Measurements from ENCODE around the gene NECTIN2. TPM values are rescaled to one million over a fixed set of nuclear protein-coding genes. Genes with fewer than 3 reads are reported as not detected.
"Not testable (repeated sequence)": the region's sequence is repeated elsewhere in the genome, so short reads cannot be mapped to it uniquely, and the experiment has no call there.

Gene NECTIN2
- total RNA-seq, 2 experiments from 2014 or later: not detected

DNA sequence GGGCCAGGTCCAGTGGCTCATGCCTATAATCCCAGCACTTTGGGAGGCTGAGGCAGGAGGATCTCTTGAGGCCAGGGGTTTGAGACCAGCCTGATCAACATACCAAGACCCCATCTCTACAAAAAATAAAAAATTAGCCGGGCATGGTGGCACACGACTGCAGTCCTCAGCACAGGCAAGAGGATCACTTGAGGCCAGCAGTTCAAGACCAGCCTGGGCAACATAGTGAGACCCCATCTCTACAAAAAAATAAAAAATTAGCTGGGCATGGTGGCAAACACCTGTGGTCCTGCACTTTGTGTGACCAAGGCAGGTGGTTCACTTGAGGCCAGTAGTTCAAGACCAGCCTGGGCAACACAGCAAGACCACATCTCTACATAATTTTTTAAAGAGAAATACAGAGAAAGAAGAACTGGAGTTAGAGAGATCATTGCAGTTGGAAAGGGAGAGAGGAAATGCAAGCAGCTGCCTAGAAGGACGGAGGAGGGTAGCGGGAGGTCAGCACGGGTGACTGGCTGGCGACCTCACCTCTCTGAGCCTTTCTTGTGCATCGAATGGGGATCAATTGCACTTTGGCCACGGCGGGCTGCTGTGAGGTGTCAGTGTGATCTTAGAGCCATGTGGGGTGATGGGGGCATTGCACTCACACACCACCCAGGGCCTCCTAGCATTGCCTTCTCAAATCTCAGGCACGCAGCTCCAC lies 23.3 kb upstream of the NECTIN2 start:
- Histone ChIP-seq H3K9me2 (ENCODE audit: insufficient read depth, low read length) (no peaks in the 10 kb centered on the region), H2AFZ (ENCODE audit: low read length) (no peak overlapping the region), H3K4me2 (ENCODE audit: low read length) (no peak overlapping the region), H3K79me2 (ENCODE audit: insufficient read depth, low read depth, low read length) (no peaks in the 10 kb centered on the region), H3K36me3 (ENCODE audit: insufficient read depth, low read length) (no peaks in the 10 kb centered on the region), H3K27ac (ENCODE audit: low read depth, low read length, poor library complexity, severe bottlenecking) (no peak overlapping the region), H3K9me3 (ENCODE audit: low read length) (no peaks in the 10 kb centered on the region), H3K4me3 (ENCODE audit: low read depth, low read length, poor library complexity, severe bottlenecking) (no peak overlapping the region), H3K4me1 (ENCODE audit: insufficient read depth, low read length, poor library complexity, severe bottlenecking) (no peaks in the 10 kb centered on the region), H4K20me1 (ENCODE audit: insufficient read depth, low read length) (no peaks in the 10 kb centered on the region)
- ChIA-PET POLR2A (no interaction called here), CTCF (ENCODE audit: unreplicated experiment) (no interaction called here)
- intact Hi-C loops (cut with micrococcal nuclease; ENCODE audit: unreplicated experiment): no loop called here
- TF ChIP-seq EZH2phosphoT487 (IDR thresholded peaks at IDR 0.05; ENCODE audit: borderline replicate concordance, low read depth, low read length): no peak
- TF ChIP-seq, protein P1, sequence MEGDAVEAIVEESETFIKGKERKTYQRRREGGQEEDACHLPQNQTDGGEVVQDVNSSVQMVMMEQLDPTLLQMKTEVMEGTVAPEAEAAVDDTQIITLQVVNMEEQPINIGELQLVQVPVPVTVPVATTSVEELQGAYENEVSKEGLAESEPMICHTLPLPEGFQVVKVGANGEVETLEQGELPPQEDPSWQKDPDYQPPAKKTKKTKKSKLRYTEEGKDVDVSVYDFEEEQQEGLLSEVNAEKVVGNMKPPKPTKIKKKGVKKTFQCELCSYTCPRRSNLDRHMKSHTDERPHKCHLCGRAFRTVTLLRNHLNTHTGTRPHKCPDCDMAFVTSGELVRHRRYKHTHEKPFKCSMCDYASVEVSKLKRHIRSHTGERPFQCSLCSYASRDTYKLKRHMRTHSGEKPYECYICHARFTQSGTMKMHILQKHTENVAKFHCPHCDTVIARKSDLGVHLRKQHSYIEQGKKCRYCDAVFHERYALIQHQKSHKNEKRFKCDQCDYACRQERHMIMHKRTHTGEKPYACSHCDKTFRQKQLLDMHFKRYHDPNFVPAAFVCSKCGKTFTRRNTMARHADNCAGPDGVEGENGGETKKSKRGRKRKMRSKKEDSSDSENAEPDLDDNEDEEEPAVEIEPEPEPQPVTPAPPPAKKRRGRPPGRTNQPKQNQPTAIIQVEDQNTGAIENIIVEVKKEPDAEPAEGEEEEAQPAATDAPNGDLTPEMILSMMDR (conservative IDR thresholded peaks at IDR 0.05; ENCODE audit: low read length): no peak
- no peak for DNase-seq (ENCODE audit: low spot score)
- no TSS peak for BruUV-seq (replicated peaks)

DNA sequence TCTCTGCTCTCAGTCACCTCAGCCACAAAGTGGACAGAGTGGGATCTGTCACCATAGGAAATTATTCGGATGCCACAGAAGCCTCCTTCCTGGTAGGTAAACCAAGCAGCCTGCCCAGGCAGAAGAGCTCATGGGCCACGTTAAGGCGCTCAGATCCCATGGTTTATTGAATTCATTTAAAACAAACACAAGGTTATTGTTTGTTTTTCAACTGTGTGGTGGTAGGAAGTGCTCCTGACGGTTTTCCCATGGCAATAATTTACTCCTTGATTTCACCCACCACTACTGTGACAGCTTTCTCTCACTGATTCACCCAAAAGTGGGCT lies 22.8 kb upstream of the NECTIN2 start:
- H3K27ac ChIP-seq (ENCODE audit: low read depth, low read length, poor library complexity, severe bottlenecking): no peak overlapping the region
- H3K36me3 ChIP-seq (ENCODE audit: insufficient read depth, low read length): no peaks in the 10 kb centered on the region
- POLR2A ChIA-PET: interaction anchor here (0.6 kb wide), 1 partner anchor 26 kb away, joined by 3 read pairs; no protein-coding TSS in a partner anchor
- BruUV-seq (replicated peaks): no TSS peak
- H3K4me1 ChIP-seq (ENCODE audit: insufficient read depth, low read length, poor library complexity, severe bottlenecking): no peaks in the 10 kb centered on the region
- CTCF ChIA-PET (ENCODE audit: unreplicated experiment): no interaction called here
- H3K9me3 ChIP-seq (ENCODE audit: low read length): no peaks in the 10 kb centered on the region
- no peak overlapping the region for H2AFZ ChIP-seq (ENCODE audit: low read length)
- intact Hi-C loops (cut with micrococcal nuclease; ENCODE audit: unreplicated experiment): no loop called here
- no peak for TF ChIP-seq EZH2phosphoT487 (IDR thresholded peaks at IDR 0.05; ENCODE audit: borderline replicate concordance, low read depth, low read length)
- TF ChIP-seq, protein P1 (conservative IDR thresholded peaks at IDR 0.05; ENCODE audit: low read length): no peak
- no peaks in the 10 kb centered on the region for H3K9me2 ChIP-seq (ENCODE audit: insufficient read depth, low read length)
- H3K4me3 ChIP-seq (ENCODE audit: low read depth, low read length, poor library complexity, severe bottlenecking): no peak overlapping the region
- DNase-seq (ENCODE audit: low spot score): no peak
- H3K4me2 ChIP-seq (ENCODE audit: low read length): no peak overlapping the region
- H3K79me2 ChIP-seq (ENCODE audit: insufficient read depth, low read depth, low read length): no peaks in the 10 kb centered on the region
- no peaks in the 10 kb centered on the region for H4K20me1 ChIP-seq (ENCODE audit: insufficient read depth, low read length)

DNA sequence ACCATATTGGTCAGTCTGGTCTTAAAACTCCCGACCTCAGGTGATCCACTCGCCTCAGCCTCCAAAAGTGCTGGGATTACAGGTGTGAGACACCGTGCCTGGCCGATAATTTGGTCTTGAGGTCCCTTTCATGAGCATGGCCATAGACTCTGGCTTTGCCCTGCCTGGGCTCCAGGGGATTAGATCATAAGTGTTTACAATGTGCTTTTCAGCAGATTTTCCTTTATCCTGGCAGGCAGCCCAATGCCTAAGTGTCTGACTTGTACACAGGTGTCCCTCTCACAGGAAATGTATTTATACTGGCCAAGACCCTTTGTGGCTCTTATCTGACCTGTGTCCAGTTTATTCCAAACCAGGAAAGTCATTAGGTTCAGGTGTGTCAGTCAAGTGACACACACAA lies 21.3 kb upstream of the NECTIN2 start:
- H4K20me1 ChIP-seq (ENCODE audit: insufficient read depth, low read length): no peaks in the 10 kb centered on the region
- no TSS peak for BruUV-seq (replicated peaks)
- no peaks in the 10 kb centered on the region for H3K79me2 ChIP-seq (ENCODE audit: insufficient read depth, low read depth, low read length)
- ChIA-PET CTCF (ENCODE audit: unreplicated experiment) (no interaction called here), POLR2A (no interaction called here)
- no peak for DNase-seq (ENCODE audit: low spot score)
- no peaks in the 10 kb centered on the region for H3K36me3 ChIP-seq (ENCODE audit: insufficient read depth, low read length)
- no peaks in the 10 kb centered on the region for H3K4me1 ChIP-seq (ENCODE audit: insufficient read depth, low read length, poor library complexity, severe bottlenecking)
- no peaks in the 10 kb centered on the region for H3K9me2 ChIP-seq (ENCODE audit: insufficient read depth, low read length)
- no peak for TF ChIP-seq EZH2phosphoT487 (IDR thresholded peaks at IDR 0.05; ENCODE audit: borderline replicate concordance, low read depth, low read length)
- TF ChIP-seq, protein P1 (conservative IDR thresholded peaks at IDR 0.05; ENCODE audit: low read length): no peak
- no peaks in the 10 kb centered on the region for H3K9me3 ChIP-seq (ENCODE audit: low read length)
- intact Hi-C loops (cut with micrococcal nuclease; ENCODE audit: unreplicated experiment): no loop called here
- no peak overlapping the region for H3K4me3 ChIP-seq (ENCODE audit: low read depth, low read length, poor library complexity, severe bottlenecking)
- H3K27ac ChIP-seq (ENCODE audit: low read depth, low read length, poor library complexity, severe bottlenecking): no peak overlapping the region
- no peak overlapping the region for H2AFZ ChIP-seq (ENCODE audit: low read length)
- no peak overlapping the region for H3K4me2 ChIP-seq (ENCODE audit: low read length)

DNA sequence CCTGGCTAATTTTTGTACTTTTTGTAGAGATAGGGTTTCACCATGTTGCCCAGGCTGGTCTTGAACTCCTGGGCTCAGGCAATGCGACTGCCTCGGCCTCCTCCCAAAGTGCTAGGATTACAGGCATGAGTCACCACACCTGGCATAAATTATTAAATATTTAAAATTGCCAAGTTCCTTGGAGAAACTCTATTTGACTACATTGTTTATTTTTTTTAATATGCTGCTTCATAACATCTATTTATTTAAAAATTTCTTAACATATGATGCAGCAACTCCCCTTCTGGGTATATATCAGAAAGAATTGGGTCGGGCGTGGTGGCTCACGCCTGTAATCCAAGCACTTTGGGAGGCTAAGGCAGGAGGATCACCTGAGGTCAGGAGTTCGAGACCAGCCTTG lies 13.2 kb upstream of the NECTIN2 start:
- intact Hi-C loops (cut with micrococcal nuclease; ENCODE audit: unreplicated experiment); H3K4me3 ChIP-seq (ENCODE audit: low read depth, low read length, poor library complexity, severe bottlenecking); POLR2A ChIA-PET; H3K9me2 ChIP-seq (ENCODE audit: insufficient read depth, low read length); H2AFZ ChIP-seq (ENCODE audit: low read length); H4K20me1 ChIP-seq (ENCODE audit: insufficient read depth, low read length); H3K36me3 ChIP-seq (ENCODE audit: insufficient read depth, low read length); CTCF ChIA-PET (ENCODE audit: unreplicated experiment); H3K4me2 ChIP-seq (ENCODE audit: low read length); BruUV-seq (replicated peaks); H3K4me1 ChIP-seq (ENCODE audit: insufficient read depth, low read length, poor library complexity, severe bottlenecking); DNase-seq (ENCODE audit: low spot score); H3K79me2 ChIP-seq (ENCODE audit: insufficient read depth, low read depth, low read length); H3K27ac ChIP-seq (ENCODE audit: low read depth, low read length, poor library complexity, severe bottlenecking); H3K9me3 ChIP-seq (ENCODE audit: low read length): not testable (repeated sequence)
